Colonic mucosa (tissue), 4 donors: ENCODE results near the gene PTPRN2. TPM values are rescaled to one million over a fixed set of nuclear protein-coding genes. Genes with fewer than 3 reads are reported as not detected.

Experiments used
- DNase-seq: peaks from one replicate; pipeline ENCODE4 v3.0.0-alpha.2; 2020
- H3K27ac ChIP-seq: fragments of 200-600 bp; one replicate; pipeline ENCODE4 v1.8.0; 2021
- H3K27me3 ChIP-seq: fragments of 200-600 bp; one replicate; pipeline ENCODE4 v1.8.0; 2021
- H3K36me3 ChIP-seq: fragments of 200-600 bp; one replicate; pipeline ENCODE4 v1.8.0; 2021
- H3K4me1 ChIP-seq: fragments of 200-600 bp; one replicate; pipeline ENCODE4 v1.8.0; 2021; ENCODE audit warnings: mild to moderate bottlenecking
- H3K4me3 ChIP-seq: fragments of 200-600 bp; one replicate; pipeline ENCODE4 v1.8.0; 2021
- H3K9ac ChIP-seq, 2 donors: one replicate each; pipeline ENCODE4 v1.7.0; 2013; ENCODE audit warnings: control low read depth in 2 of 2, low read depth in 2 of 2, low read length in 2 of 2
- H3K9me3 ChIP-seq: fragments of 200-600 bp; one replicate; pipeline ENCODE4 v1.8.0; 2021
- CTCF ChIP-seq: fragments of 200-600 bp; IDR thresholded peaks from one replicate; pipeline ENCODE4 v1.8.0; 2022; ENCODE audit warnings: antibody characterized with exemption, mild to moderate bottlenecking
- intact Hi-C: fragments of 100-400 bp; cut with DNase I; formaldehyde crosslinking; loops from one replicate; pipeline ENCODE4 v1.14.1; 2022
- total RNA-seq, 2 donors: library from RNA; stranded (reverse); fragmentation: NEBNext Ultra II Directional in 1 of 2; extraction: Animal tissue kit (Norgen Biotek cat#: 25700) in 1 of 2; gene quantifications; one replicate each; pipeline ENCODE4 v1.2.1, GENCODE V29; 2021
- donor health status: healthy.
- donor health status: DM: no; HTN: no; CAD: no.
- donor health status: DM: no; HTN: no; CAD: no.

PTPRN2 gene
- total RNA-seq, 2 donors from 2014 or later = 14.7 to 21.6 TPM

DNA sequence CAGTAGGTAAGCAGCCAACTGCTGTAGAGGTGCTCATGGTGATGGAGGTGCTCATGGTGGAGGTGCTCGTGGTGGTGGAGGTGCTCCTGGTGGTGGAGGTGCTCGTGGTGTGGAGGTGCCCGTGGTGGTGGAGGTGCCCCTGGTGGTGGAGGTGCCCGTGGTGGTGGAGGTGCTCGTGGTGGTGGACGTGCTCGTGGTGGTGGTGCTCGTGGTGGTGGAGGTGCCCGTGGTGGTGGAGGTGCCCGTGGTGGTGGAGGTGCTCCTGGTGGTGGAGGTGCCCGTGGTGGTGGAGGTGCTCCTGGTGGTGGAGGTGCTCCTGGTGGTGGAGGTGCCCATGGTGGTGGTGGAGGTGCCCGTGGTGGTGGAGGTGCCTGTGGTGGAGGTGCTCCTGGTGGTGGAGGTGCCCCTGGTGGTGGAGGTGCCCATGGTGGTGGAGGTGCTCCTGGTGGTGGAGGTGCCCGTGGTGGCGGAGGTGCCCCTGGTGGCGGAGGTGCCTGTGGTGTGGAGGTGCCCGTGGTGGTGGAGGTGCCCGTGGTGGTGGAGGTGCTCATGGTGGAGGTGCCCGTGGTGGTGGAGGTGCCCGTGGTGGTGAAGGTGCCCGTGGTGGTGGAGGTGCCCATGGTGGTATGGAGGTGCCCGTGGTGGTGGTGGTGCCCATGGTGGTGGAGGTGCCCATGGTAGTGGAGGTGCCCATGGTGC lies 517.3 kb downstream of the PTPRN2 start:
- H3K4me3 ChIP-seq = no peak overlapping the region
- no peaks in the 10 kb centered on the region for H3K27me3 ChIP-seq
- no peak for TF ChIP-seq CTCF
- H3K9me3 ChIP-seq = no peaks in the 10 kb centered on the region
- H3K36me3 ChIP-seq = no peaks in the 10 kb centered on the region
- no peak overlapping the region for H3K27ac ChIP-seq
- H3K4me1 ChIP-seq = no peaks in the 10 kb centered on the region
- intact Hi-C loops = no loop called here
- no peak for DNase-seq
- no peak overlapping the region for H3K9ac ChIP-seq

DNA sequence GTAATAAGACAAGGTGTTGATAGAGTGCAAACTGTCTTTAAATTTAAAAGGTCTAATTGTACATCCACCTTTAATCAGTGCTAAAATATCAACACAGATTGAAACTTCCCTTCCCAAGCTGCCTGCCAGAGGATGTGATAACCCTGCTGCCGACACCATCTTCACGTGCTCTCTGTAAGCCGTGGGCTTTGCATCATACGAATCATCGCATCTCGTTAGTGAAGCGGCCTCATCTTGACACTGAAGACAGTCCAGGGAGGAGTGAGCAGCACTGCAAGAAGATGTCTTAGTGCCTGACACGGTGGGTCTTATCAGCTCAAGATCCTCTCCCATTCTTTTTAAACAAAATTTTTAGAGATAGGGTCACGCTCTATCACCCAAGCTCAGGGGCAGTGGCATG lies 518.8 kb downstream of the PTPRN2 start:
- H3K27me3 ChIP-seq = no peaks in the 10 kb centered on the region
- intact Hi-C loops = no loop called here
- H3K36me3 ChIP-seq = no peaks in the 10 kb centered on the region
- no peaks in the 10 kb centered on the region for H3K9me3 ChIP-seq
- H3K4me3 ChIP-seq = no peak overlapping the region
- H3K9ac ChIP-seq = no peak overlapping the region
- no peaks in the 10 kb centered on the region for H3K4me1 ChIP-seq
- TF ChIP-seq CTCF = no peak
- H3K27ac ChIP-seq = no peak overlapping the region
- no peak for DNase-seq

- no peaks in the 10 kb centered on the region for H3K4me1 ChIP-seq
- H3K27ac ChIP-seq = no peak overlapping the region
- no peaks in the 10 kb centered on the region for H3K9me3 ChIP-seq
- H3K9ac ChIP-seq = no peak overlapping the region
- no peak for TF ChIP-seq CTCF
- no peak for DNase-seq
- H3K4me3 ChIP-seq = no peak overlapping the region
- intact Hi-C loops = no loop called here
- H3K27me3 ChIP-seq = no peaks in the 10 kb centered on the region
- no peaks in the 10 kb centered on the region for H3K36me3 ChIP-seq
Measured at GRCh38 chr7:158067931-158068482, 519.6 kb downstream of the PTPRN2 start.

DNA sequence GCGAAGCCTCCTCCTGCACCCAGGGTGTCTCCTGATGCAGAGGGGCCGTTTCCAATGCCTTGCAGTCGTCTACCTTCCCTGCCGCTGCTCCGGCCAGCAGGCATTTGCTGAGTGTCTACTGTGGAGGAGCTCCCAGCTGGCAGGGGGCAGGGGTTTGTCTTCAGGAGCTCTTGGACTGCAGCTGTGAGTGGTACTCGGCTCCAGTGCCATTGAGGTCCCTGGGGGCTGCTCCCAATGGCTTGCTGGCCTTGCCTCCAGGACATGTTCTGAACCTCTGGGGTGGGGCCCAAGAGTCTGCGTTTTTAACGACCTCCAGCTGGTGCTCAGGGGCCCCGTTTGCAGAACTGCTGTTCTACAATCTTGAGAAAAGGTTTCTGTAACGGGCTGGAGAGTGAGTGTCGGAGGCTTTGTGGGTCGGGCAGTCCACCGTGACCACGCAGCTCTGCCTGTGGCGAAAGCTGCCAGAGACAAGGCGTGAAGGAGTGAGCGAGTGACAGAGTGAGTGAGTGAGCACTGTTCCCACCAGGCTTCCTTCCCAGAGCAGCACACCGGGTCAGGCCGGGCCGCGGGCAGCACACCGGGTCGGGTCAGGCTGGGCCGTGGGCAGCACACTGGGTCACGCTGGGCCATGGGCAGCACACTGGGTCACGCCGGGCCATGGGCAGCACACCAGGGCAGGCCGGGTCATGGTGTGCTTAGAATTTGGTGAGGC lies 520.2 kb downstream of the PTPRN2 start:
- Histone ChIP-seq H3K36me3 (no peaks in the 10 kb centered on the region), H3K4me1 (no peaks in the 10 kb centered on the region), H3K9me3 (no peaks in the 10 kb centered on the region), H3K4me3 (no peak overlapping the region), H3K27ac (no peak overlapping the region), H3K9ac (no peak overlapping the region), H3K27me3 (no peaks in the 10 kb centered on the region)
- intact Hi-C loops = no loop called here
- no peak for DNase-seq
- no peak for TF ChIP-seq CTCF

- intact Hi-C loops = no loop called here
- H3K4me3 ChIP-seq = no peak overlapping the region
- H3K27me3 ChIP-seq = no peaks in the 10 kb centered on the region
- DNase-seq = no peak
- H3K36me3 ChIP-seq = no peaks in the 10 kb centered on the region
- no peak overlapping the region for H3K27ac ChIP-seq
- H3K9ac ChIP-seq = no peak overlapping the region
- TF ChIP-seq CTCF = no peak
- H3K9me3 ChIP-seq = no peaks in the 10 kb centered on the region
- H3K4me1 ChIP-seq = no peaks in the 10 kb centered on the region
Measured at GRCh38 chr7:158066085-158066484, 521.5 kb downstream of the PTPRN2 start.
